Duodenal mucosa (tissue), 2 donors: ENCODE data around the gene FKBP9.
A peak's percentile ranks its signal among the peaks of the same experiment; 100 is the strongest.

ENCODE experiments used
- H3K27ac ChIP-seq: one replicate; pipeline ENCODE4 v1.7.0; 2013; ENCODE audit warnings: low read depth, low read length
- H3K27me3 ChIP-seq, 2 donors: one replicate each; pipeline ENCODE4 v1.7.0; 2013; ENCODE audit warnings: low read length in 2 of 2, control low read depth in 1 of 2; ENCODE audit not compliant: insufficient read depth in 2 of 2, control insufficient read depth in 1 of 2
- H3K36me3 ChIP-seq, 2 donors: one replicate each; pipeline ENCODE4 v1.7.0; 2013; ENCODE audit warnings: low read length in 2 of 2, control low read depth in 1 of 2; ENCODE audit not compliant: insufficient read depth in 2 of 2, control insufficient read depth in 1 of 2
- H3K4me1 ChIP-seq, 2 donors: one replicate each; pipeline ENCODE4 v1.7.0; 2013; ENCODE audit warnings: low read length in 2 of 2, control low read depth in 1 of 2; ENCODE audit not compliant: insufficient read depth in 2 of 2, control insufficient read depth in 1 of 2
- H3K4me3 ChIP-seq, 2 donors: one replicate each; pipeline ENCODE4 v1.7.0; 2013; ENCODE audit warnings: low read length in 2 of 2, low read depth in 1 of 2
- H3K9ac ChIP-seq, 2 donors: one replicate each; pipeline ENCODE4 v1.7.0; 2013; ENCODE audit warnings: low read length in 2 of 2, low read depth in 1 of 2
- H3K9me3 ChIP-seq, 2 donors: one replicate each; pipeline ENCODE4 v1.7.0; 2013; ENCODE audit warnings: low read length in 2 of 2, control low read depth in 1 of 2; ENCODE audit not compliant: control insufficient read depth in 1 of 2

Gene FKBP9

GRCh38 chr7:32935558-32935957 is 21.7 kb upstream of the FKBP9 start:
- no peak overlapping the region for H3K9ac ChIP-seq
- H3K27me3 ChIP-seq = no peaks in the 10 kb centered on the region
- H3K27ac ChIP-seq = no peak overlapping the region
- no peak overlapping the region for H3K4me3 ChIP-seq
- peaks cover 0 to 7% of the 10 kb centered on the region in 2 donors for H3K4me1 ChIP-seq
- H3K36me3 ChIP-seq = peaks cover 0 to 10% of the 10 kb centered on the region in 2 donors
- no peaks in the 10 kb centered on the region for H3K9me3 ChIP-seq

- peaks cover 7 to 13% of the 10 kb centered on the region in 2 donors for H3K4me1 ChIP-seq
These were observed 20.6 kb upstream of the FKBP9 start for GRCh38 chr7:32936689-32937088.

GRCh38 chr7:32937344-32938174 is 19.7 kb upstream of the FKBP9 start:
- Histone ChIP-seq H3K36me3 (no peaks in the 10 kb centered on the region), H3K27me3 (no peaks in the 10 kb centered on the region), H3K4me3 (no peak overlapping the region), H3K4me1 (peaks cover 10 to 13% of the 10 kb centered on the region in 2 donors), H3K27ac (no peak overlapping the region), H3K9ac (no peak overlapping the region), H3K9me3 (no peaks in the 10 kb centered on the region)

More at GRCh38 chr7:32936689-32937088, 20.6 kb upstream of the FKBP9 start:
- Histone ChIP-seq H3K4me3 (no peak overlapping the region), H3K9me3 (no peaks in the 10 kb centered on the region), H3K9ac (no peak overlapping the region), H3K27ac (no peak overlapping the region), H3K27me3 (no peaks in the 10 kb centered on the region), H3K36me3 (peaks cover 0 to 3% of the 10 kb centered on the region in 2 donors)

- Histone ChIP-seq H3K27me3 (no peaks in the 10 kb centered on the region), H3K4me3 (peak overlapping the region; percentile 64 to 82), H3K36me3 (no peaks in the 10 kb centered on the region), H3K9me3 (peaks cover 0 to 3% of the 10 kb centered on the region in 2 donors), H3K4me1 (peaks cover 10 to 13% of the 10 kb centered on the region in 2 donors), H3K27ac (no peak overlapping the region), H3K9ac (peak overlapping the region in 1 of 2 donors; percentile 61)
These were observed 16.1 kb upstream of the FKBP9 start for GRCh38 chr7:32941181-32941580.

GRCh38 chr7:32941681-32942414 is 15.4 kb upstream of the FKBP9 start:
- Histone ChIP-seq H3K4me1 (peaks cover 10 to 13% of the 10 kb centered on the region in 2 donors), H3K27ac (peak overlapping the region; percentile 85), H3K9ac (peak overlapping the region; percentile 61 to 72), H3K9me3 (peaks cover 0 to 3% of the 10 kb centered on the region in 2 donors), H3K27me3 (no peaks in the 10 kb centered on the region), H3K4me3 (peak overlapping the region; percentile 64 to 82), H3K36me3 (no peaks in the 10 kb centered on the region)

- no peaks in the 10 kb centered on the region for H3K27me3 ChIP-seq
- peaks cover under 1 to 3% of the 10 kb centered on the region in 2 donors for H3K9me3 ChIP-seq
- H3K9ac ChIP-seq = peak overlapping the region; percentile 61 to 72
- peak overlapping the region; percentile 85 for H3K27ac ChIP-seq
- peak overlapping the region; percentile 64 to 82 for H3K4me3 ChIP-seq
- H3K4me1 ChIP-seq = peaks cover 10% of the 10 kb centered on the region in 2 donors
- H3K36me3 ChIP-seq = no peaks in the 10 kb centered on the region
These were observed 14.6 kb upstream of the FKBP9 start for GRCh38 chr7:32942415-32943251.

- Histone ChIP-seq H3K4me1 (peaks cover 6 to 10% of the 10 kb centered on the region in 2 donors), H3K9me3 (peaks cover 9 to 11% of the 10 kb centered on the region in 2 donors), H3K27me3 (no peaks in the 10 kb centered on the region), H3K9ac (no peak overlapping the region), H3K36me3 (no peaks in the 10 kb centered on the region), H3K4me3 (peak overlapping the region in 1 of 2 donors; percentile 50), H3K27ac (no peak overlapping the region)
These were observed 13.8 kb upstream of the FKBP9 start for GRCh38 chr7:32943252-32944030.

GRCh38 chr7:32947420-32947983 is 9.7 kb upstream of the FKBP9 start:
- Histone ChIP-seq H3K9ac (no peak overlapping the region), H3K4me3 (no peak overlapping the region), H3K27ac (no peak overlapping the region), H3K9me3 (peaks cover 13 to 14% of the 10 kb centered on the region in 2 donors), H3K36me3 (no peaks in the 10 kb centered on the region), H3K4me1 (no peaks in the 10 kb centered on the region), H3K27me3 (no peaks in the 10 kb centered on the region)

GRCh38 chr7:32948202-32948601 is 9.0 kb upstream of the FKBP9 start:
- Histone ChIP-seq H3K9ac (no peak overlapping the region), H3K4me1 (no peaks in the 10 kb centered on the region), H3K4me3 (no peak overlapping the region)

More at GRCh38 chr7:32948202-32948601, 9.0 kb upstream of the FKBP9 start:
- Histone ChIP-seq H3K9me3 (peaks cover 13 to 14% of the 10 kb centered on the region in 2 donors), H3K27me3 (no peaks in the 10 kb centered on the region), H3K27ac (no peak overlapping the region), H3K36me3 (no peaks in the 10 kb centered on the region)
